ENCODE measurements around the gene MBD3L1. TPM values are rescaled to one million over a fixed set of nuclear protein-coding genes. Genes with fewer than 3 reads are reported as not detected.

The MBD3L1 gene
- total and polyA plus RNA-seq, 9 of the 15 experiments (the other 6 are each of a cell fraction or from before 2014, with no cell fraction given) = not detected

DNA sequence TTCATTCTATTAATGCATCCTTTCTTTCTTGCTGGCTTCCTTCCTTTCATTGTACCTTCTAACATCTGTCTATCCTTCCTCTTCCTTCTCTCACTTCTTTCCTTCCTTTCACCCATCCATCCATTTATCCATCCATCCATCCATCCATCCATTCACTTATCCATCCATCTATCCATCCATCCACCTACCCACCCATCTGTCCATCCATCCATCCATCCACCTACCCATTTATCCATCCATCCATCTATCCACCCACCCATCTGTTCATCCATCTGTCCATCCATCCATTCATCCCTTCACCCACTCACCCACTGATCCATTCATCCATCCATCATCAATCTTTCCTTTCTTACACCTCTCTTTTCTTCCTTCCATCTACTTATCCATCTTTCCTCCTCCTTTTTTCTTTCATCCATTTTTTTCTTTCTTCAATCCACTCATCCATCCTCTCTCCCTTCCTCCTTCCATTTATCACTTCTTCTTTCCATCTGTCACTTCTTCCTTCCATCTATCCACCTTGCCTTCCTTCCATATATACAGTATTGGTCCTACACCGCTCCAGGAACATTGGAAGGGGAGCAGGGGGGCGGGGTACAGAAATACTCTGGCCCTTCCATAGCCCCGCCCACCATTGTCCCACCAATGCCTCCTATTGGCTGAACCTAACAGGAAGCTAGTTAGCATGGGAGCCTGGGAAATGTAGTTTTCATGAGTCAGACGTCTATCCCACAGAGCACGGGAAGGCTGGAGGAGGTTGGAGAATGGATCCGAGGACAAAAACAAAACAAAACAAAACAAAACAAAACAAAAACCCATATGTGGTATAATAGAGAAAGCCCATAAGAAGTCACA lies 45.9 kb downstream of the MBD3L1 start (continued):
- TF ChIP-seq, protein P1, sequence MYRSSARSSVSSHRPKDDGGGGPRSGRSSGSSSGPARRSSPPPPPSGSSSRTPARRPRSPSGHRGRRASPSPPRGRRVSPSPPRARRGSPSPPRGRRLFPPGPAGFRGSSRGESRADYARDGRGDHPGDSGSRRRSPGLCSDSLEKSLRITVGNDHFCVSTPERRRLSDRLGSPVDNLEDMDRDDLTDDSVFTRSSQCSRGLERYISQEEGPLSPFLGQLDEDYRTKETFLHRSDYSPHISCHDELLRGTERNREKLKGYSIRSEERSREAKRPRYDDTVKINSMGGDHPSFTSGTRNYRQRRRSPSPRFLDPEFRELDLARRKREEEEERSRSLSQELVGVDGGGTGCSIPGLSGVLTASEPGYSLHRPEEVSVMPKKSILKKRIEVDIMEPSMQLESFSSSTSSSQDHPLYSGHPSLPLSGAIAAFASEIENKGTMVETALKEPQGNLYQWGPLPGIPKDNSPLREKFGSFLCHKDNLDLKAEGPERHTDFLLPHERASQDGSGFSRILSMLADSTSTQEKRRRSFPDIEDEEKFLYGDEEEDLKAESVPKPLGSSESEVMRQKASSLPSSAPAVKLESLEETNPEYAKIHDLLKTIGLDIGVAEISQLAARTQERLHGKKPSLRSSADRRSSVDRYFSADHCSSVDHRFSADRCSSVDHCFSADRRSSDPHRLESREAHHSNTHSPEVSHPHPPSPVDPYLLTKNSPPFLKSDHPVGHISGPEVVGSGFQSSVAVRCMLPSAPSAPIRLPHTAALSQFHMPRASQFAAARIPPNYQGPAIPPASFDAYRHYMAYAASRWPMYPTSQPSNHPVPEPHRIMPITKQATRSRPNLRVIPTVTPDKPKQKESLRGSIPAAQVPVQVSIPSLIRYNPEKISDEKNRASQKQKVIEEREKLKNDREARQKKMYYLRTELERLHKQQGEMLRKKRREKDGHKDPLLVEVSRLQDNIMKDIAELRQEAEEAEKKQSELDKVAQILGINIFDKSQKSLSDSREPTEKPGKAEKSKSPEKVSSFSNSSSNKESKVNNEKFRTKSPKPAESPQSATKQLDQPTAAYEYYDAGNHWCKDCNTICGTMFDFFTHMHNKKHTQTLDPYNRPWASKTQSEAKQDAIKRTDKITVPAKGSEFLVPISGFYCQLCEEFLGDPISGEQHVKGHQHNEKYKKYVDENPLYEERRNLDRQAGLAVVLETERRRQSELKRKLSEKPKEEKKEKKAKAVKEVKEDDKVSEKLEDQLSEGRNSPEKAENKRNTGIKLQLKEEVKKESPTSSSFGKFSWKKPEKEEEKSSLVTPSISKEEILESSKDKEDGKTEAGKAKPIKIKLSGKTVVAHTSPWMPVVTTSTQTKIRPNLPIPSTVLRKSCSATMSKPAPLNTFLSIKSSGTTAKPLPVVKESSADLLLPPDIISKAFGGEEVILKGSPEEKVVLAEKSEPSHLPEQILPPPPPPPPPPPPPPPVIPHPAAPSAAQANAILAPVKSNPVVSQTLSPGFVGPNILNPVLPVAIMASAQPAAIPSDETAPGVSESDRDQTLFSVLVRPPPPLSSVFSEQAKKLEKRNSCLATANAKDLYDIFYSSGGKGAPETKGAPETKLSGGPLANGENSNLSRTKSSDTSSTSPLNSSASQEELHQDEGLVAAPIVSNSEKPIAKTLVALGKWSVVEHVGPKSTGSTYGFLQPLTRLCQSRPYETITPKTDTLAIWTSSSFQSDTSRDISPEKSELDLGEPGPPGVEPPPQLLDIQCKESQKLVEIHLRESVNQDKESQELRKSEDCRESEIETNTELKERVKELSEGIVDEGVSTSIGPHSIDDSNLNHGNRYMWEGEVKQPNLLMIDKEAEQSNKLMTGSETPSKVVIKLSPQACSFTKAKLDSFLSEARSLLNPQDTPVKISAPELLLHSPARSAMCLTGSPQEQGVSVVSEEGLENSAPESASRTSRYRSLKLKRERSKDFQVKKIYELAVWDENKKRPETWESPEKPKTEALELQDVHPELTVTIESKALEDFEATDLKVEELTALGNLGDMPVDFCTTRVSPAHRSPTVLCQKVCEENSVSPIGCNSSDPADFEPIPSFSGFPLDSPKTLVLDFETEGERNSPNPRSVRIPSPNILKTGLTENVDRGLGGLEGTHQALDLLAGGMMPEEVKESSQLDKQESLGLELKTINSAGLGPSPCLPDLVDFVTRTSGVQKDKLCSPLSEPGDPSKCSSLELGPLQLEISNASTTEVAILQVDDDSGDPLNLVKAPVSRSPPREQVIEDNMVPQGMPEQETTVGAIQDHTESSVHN (IDR thresholded peaks at IDR 0.05; ENCODE audit: borderline replicate concordance in 1 of 2, low read depth in 1 of 2) = no peak
- TF ChIP-seq CEBPB (tag; IDR thresholded peaks at IDR 0.05) (no peak), GABPB1 (CRISPR knock-in tag; IDR thresholded peaks at IDR 0.05) (peak; percentile 61; the same call in 1 of the 2 replicates), SIX5 (IDR thresholded peaks at IDR 0.05; ENCODE audit: borderline replicate concordance in 1 of 2, insufficient read depth in 1 of 2, low read depth in 1 of 2, low read length in 2 of 2) (peak; percentile 60 to 67; a peak in 3 of 4 replicates), NUFIP1 (IDR thresholded peaks at IDR 0.05; ENCODE audit: partially characterized antibody) (no peak), ZNF253 (CRISPR knock-in tag; conservative IDR thresholded peaks at IDR 0.05) (no peak), ESRRB (CRISPR knock-in tag; IDR thresholded peaks at IDR 0.05; ENCODE audit: borderline replicate concordance) (no peak), XRCC3 (IDR thresholded peaks at IDR 0.05) (no peak), ASH1L (IDR thresholded peaks at IDR 0.05; ENCODE audit: borderline replicate concordance, low read depth, partially characterized antibody) (no peak), KLF6 (CRISPR knock-in tag; IDR thresholded peaks at IDR 0.05; ENCODE audit: borderline replicate concordance) (no peak), KLF1 (tag; IDR thresholded peaks at IDR 0.05) (no peak), ZNF766 (CRISPR knock-in tag; conservative IDR thresholded peaks at IDR 0.05) (no peak), LARP7 (IDR thresholded peaks at IDR 0.05) (no peak), ZZZ3 (IDR thresholded peaks at IDR 0.05) (no peak), MTA3 (IDR thresholded peaks at IDR 0.05; ENCODE audit: borderline replicate concordance) (no peak), ZFPM2 (CRISPR knock-in tag; IDR thresholded peaks at IDR 0.05) (no peak), GABPA (tag; conservative IDR thresholded peaks at IDR 0.05; ENCODE audit: low read depth) (peak; percentile 50), RBM15 (IDR thresholded peaks at IDR 0.05; ENCODE audit: insufficient read depth, low read length) (no peak), FOS (IDR thresholded peaks at IDR 0.05; ENCODE audit: extremely low read depth, insufficient read length) (peak; percentile 38), PHB2 (IDR thresholded peaks at IDR 0.05; ENCODE audit: low read depth) (no peak)
